Hepatocyte (in vitro differentiated cells): ENCODE measurements around the gene TTC34. TPM values are rescaled to one million over a fixed set of nuclear protein-coding genes. Genes with fewer than 3 reads are reported as not detected.

Source experiments
- DNase-seq: peaks from one replicate; pipeline ENCODE4 v3.0.0-alpha.2; 2016; ENCODE audit warnings: low spot score
- H2AFZ ChIP-seq: fragments of 200-600 bp; sonication (generic); 2 replicates; pipeline ENCODE4 v1.6.0; 2016; ENCODE audit warnings: antibody characterized with exemption, mild to moderate bottlenecking
- H3K27ac ChIP-seq: fragments of 200-600 bp; sonication (generic); 2 replicates; pipeline ENCODE4 v1.5.1; 2016; ENCODE audit warnings: mild to moderate bottlenecking
- H3K27me3 ChIP-seq: fragments of 200-600 bp; sonication (generic); 2 replicates; pipeline ENCODE4 v1.6.1; 2016
- H3K36me3 ChIP-seq: fragments of 200-600 bp; sonication (generic); replicated peaks from 2 replicates; pipeline ENCODE4 v1.5.1; 2016; ENCODE audit warnings: low read depth; ENCODE audit not compliant: insufficient read depth
- H3K4me1 ChIP-seq: fragments of 200-600 bp; sonication (generic); 2 replicates; pipeline ENCODE4 v1.5.1; 2016; ENCODE audit warnings: mild to moderate bottlenecking, moderate library complexity; ENCODE audit not compliant: insufficient read depth
- H3K4me2 ChIP-seq: fragments of 200-600 bp; sonication (generic); 2 replicates; pipeline ENCODE4 v1.6.0; 2016
- H3K4me3 ChIP-seq: fragments of 200-600 bp; sonication (generic); 2 replicates; pipeline ENCODE4 v1.5.1; 2016; ENCODE audit warnings: mild to moderate bottlenecking
- H3K79me2 ChIP-seq: fragments of 200-600 bp; sonication (generic); 2 replicates; pipeline ENCODE4 v1.6.0; 2017; ENCODE audit warnings: mild to moderate bottlenecking
- H3K9me2 ChIP-seq: fragments of 200-600 bp; sonication (generic); replicated peaks from 2 replicates; pipeline ENCODE4 v1.6.0; 2017; ENCODE audit warnings: mild to moderate bottlenecking; ENCODE audit not compliant: insufficient read depth
- H3K9me3 ChIP-seq: fragments of 200-600 bp; sonication (generic); 2 replicates; pipeline ENCODE4 v1.5.1; 2016; ENCODE audit warnings: low read depth, mild to moderate bottlenecking
- H4K20me1 ChIP-seq: fragments of 200-600 bp; sonication (generic); 2 replicates; pipeline ENCODE4 v1.6.0; 2016; ENCODE audit warnings: mild to moderate bottlenecking; ENCODE audit not compliant: insufficient read depth, poor library complexity, severe bottlenecking
- EZH2 ChIP-seq: fragments of 200-600 bp; sonication (generic); IDR thresholded peaks from 2 replicates; pipeline ENCODE4 v1.6.1; 2016; ENCODE audit warnings: antibody characterized with exemption, mild to moderate bottlenecking, borderline replicate concordance
- EZH2phosphoT487 ChIP-seq: fragments of 200-600 bp; sonication (generic); IDR thresholded peaks from one replicate; pipeline ENCODE4 v1.6.1; 2018; ENCODE audit warnings: antibody characterized with exemption, mild to moderate bottlenecking, low read depth, moderate library complexity; ENCODE audit not compliant: unreplicated experiment, severe bottlenecking
- WGBS: methylation state at CpG from one replicate; pipeline ENCODE4 v1.1.6; 2016; ENCODE audit warnings: low lambda C conversion rate; ENCODE audit errors: missing lambda C conversion rate; 5-methylcytosine and 5-hydroxymethylcytosine counted together
- polyA plus RNA-seq: library from polyadenylated mRNA; unstranded; fragments of >200 nt; fragmentation: Nextera tagmentation; extraction: Ambion mirVana; gene quantifications from 2 replicates; pipeline ENCODE4 v1.2.1, GENCODE V29; 2016
- total RNA-seq: library from RNA; depleted of rRNA; stranded (reverse); fragments of >200 nt; gene quantifications from 2 replicates; pipeline ENCODE4 v1.2.3, GENCODE V29; 2014
- TF ChIP-seq, protein P1 (sequence below): fragments of 200-600 bp; sonication (generic); IDR thresholded peaks from 2 replicates; pipeline ENCODE4 v1.5.1; 2016; ENCODE audit warnings: antibody characterized with exemption, mild to moderate bottlenecking; ENCODE audit not compliant: poor library complexity

The TTC34 gene
- total and polyA plus RNA-seq, 2 experiments from 2014 or later = 0.13 to 0.33 TPM

DNA sequence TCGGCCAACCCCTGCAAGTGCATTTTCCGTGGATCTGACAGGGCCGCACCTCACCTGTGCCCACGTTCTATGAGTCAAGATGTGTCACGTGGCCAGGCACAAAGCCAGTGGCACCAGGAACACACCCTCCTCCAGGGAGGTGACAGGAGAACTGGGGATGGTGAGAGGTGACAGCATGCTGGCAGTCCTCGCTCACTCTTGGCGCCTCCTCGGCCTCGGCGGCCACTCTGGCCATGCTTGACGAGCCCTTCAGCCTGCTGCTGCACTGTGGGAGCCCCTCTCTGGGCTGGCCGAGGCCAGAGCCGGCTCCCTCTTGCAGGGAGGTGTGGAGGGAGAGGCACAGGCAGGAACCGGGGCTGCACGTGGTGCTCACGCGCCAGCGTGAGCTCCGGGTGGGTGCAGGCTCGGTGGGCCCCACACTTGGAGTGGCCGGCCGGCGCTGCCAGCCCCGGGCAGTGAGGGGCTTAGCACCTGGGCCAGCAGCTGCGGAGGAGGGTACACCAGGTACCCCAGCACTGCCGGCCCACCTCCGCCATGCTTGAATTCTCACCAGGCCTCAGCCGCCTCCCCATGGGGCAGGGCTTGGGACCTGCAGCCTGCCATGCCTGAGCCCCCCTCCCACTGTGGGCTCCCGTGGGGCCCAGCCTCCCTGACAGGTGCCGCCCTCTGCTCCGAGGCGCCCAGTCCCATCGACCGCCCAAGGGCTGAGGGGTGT lies 11.6 kb upstream of the TTC34 start:
- no peaks in the 10 kb centered on the region for H4K20me1 ChIP-seq
- H3K27ac ChIP-seq = no peak overlapping the region
- no peak for DNase-seq
- no peak overlapping the region for H3K4me3 ChIP-seq
- TF ChIP-seq EZH2 (no peak), EZH2phosphoT487 (no peak)
- TF ChIP-seq, protein P1, sequence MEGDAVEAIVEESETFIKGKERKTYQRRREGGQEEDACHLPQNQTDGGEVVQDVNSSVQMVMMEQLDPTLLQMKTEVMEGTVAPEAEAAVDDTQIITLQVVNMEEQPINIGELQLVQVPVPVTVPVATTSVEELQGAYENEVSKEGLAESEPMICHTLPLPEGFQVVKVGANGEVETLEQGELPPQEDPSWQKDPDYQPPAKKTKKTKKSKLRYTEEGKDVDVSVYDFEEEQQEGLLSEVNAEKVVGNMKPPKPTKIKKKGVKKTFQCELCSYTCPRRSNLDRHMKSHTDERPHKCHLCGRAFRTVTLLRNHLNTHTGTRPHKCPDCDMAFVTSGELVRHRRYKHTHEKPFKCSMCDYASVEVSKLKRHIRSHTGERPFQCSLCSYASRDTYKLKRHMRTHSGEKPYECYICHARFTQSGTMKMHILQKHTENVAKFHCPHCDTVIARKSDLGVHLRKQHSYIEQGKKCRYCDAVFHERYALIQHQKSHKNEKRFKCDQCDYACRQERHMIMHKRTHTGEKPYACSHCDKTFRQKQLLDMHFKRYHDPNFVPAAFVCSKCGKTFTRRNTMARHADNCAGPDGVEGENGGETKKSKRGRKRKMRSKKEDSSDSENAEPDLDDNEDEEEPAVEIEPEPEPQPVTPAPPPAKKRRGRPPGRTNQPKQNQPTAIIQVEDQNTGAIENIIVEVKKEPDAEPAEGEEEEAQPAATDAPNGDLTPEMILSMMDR = no peak
- no peak overlapping the region for H2AFZ ChIP-seq
- H3K4me2 ChIP-seq = no peak overlapping the region
- whole genome bisulfite sequencing = 89% methylated on average over 34 of the region's 34 CpGs
- no peaks in the 10 kb centered on the region for H3K9me3 ChIP-seq
- no peaks in the 10 kb centered on the region for H3K4me1 ChIP-seq
- H3K79me2 ChIP-seq = no peaks in the 10 kb centered on the region
- no peaks in the 10 kb centered on the region for H3K27me3 ChIP-seq
- no peaks in the 10 kb centered on the region for H3K36me3 ChIP-seq
- H3K9me2 ChIP-seq = no peaks in the 10 kb centered on the region

DNA sequence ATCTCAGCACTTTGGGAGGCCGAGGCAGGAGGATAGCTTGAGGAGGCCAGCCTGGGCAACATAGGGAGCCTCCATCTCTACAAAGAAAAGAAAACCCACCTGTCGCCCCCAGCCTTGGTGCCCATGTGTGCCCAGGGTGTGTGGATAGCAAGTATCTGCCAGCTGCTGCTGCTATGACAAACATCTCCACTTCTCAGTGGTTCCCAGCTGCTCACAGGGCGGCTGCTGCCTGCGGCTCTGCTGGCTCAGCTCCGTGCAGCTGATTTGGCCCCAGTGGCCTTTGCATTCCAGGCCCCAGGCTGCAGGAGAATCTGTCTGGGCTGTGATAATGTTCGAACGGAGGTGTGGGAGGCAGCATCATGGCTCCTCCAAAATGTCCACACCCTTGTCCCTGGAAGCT lies 10.6 kb upstream of the TTC34 start:
- Histone ChIP-seq H3K4me1 (no peaks in the 10 kb centered on the region), H3K9me3 (no peaks in the 10 kb centered on the region), H3K27me3 (no peaks in the 10 kb centered on the region), H2AFZ (no peak overlapping the region), H4K20me1 (no peaks in the 10 kb centered on the region), H3K36me3 (no peaks in the 10 kb centered on the region), H3K27ac (no peak overlapping the region), H3K4me2 (no peak overlapping the region), H3K9me2 (no peaks in the 10 kb centered on the region), H3K79me2 (no peaks in the 10 kb centered on the region), H3K4me3 (no peak overlapping the region)
- DNase-seq = no peak
- TF ChIP-seq EZH2phosphoT487 = no peak
- TF ChIP-seq EZH2 = no peak
- TF ChIP-seq, protein P1 = no peak
- 89% methylated on average over 7 of the region's 7 CpGs for WGBS

DNA sequence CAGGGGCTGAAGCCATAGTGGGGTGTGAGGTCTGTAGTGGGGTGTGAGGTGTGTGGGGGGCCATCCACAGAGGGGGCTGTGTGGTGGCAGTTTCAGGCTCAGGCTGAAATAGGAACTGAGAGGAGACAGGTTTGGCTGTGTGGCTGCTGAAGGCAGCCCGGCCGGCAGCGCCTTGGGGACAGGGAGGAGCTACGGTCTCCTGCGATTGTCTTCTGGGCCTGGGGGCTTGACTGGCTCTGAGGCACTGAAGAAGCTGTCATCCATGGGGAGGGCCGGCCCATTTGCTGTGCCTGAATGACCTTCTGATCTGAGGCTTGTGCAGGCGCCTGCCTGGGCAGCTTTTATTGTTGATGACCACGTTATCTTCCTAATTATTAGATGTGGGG lies 10.0 kb upstream of the TTC34 start:
- Histone ChIP-seq H3K4me1 (no peaks in the 10 kb centered on the region), H3K4me2 (no peak overlapping the region), H2AFZ (no peak overlapping the region), H3K79me2 (no peaks in the 10 kb centered on the region), H3K27me3 (no peaks in the 10 kb centered on the region), H3K9me2 (no peaks in the 10 kb centered on the region), H3K36me3 (no peaks in the 10 kb centered on the region), H3K9me3 (no peaks in the 10 kb centered on the region), H3K27ac (no peak overlapping the region), H3K4me3 (no peak overlapping the region), H4K20me1 (no peaks in the 10 kb centered on the region)
- 80% methylated on average over 8 of the region's 8 CpGs for WGBS
- no peak for DNase-seq
- TF ChIP-seq EZH2phosphoT487 (no peak), EZH2 (no peak)
- TF ChIP-seq, protein P1 = no peak
